T1000 (cell line): ENCODE data around the gene OBSCN.

Experiments
- DNase-seq: peaks from one replicate; lab custom pipeline; 2025; ENCODE audit warnings: mixed read lengths; lab: John Stamatoyannopoulos, UW

The OBSCN gene

DNA sequence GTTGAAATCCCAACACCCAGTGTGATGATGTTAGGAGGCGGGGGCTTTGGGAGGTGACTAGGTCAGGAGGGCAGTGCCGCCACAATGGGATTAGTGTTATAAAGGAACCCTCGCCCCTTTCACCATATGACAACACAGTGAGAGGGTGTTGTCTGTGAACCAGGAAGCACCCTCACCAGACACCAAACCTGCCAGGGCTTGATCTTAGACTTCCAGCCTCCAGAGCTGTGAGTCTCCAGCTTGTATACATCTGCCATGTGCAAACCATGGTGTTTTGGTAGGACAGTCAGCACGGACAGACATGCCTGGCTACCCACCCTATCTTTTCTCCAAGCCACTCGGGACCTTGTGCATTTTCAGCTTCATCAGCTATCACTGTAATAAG, 194.8 kb downstream of the OBSCN start:
- DNase-seq = no peak

GRCh38 chr1:228403231-228403631, 195.4 kb downstream of the OBSCN start:
- DNase-seq = no peak

GRCh38 chr1:228404107-228404720, 196.4 kb downstream of the OBSCN start:
- no peak for DNase-seq

- DNase-seq = no peak
These were observed 197.5 kb downstream of the OBSCN start for GRCh38 chr1:228405200-228405978.

GRCh38 chr1:228405979-228406228, 198.1 kb downstream of the OBSCN start:
- no peak for DNase-seq

DNA sequence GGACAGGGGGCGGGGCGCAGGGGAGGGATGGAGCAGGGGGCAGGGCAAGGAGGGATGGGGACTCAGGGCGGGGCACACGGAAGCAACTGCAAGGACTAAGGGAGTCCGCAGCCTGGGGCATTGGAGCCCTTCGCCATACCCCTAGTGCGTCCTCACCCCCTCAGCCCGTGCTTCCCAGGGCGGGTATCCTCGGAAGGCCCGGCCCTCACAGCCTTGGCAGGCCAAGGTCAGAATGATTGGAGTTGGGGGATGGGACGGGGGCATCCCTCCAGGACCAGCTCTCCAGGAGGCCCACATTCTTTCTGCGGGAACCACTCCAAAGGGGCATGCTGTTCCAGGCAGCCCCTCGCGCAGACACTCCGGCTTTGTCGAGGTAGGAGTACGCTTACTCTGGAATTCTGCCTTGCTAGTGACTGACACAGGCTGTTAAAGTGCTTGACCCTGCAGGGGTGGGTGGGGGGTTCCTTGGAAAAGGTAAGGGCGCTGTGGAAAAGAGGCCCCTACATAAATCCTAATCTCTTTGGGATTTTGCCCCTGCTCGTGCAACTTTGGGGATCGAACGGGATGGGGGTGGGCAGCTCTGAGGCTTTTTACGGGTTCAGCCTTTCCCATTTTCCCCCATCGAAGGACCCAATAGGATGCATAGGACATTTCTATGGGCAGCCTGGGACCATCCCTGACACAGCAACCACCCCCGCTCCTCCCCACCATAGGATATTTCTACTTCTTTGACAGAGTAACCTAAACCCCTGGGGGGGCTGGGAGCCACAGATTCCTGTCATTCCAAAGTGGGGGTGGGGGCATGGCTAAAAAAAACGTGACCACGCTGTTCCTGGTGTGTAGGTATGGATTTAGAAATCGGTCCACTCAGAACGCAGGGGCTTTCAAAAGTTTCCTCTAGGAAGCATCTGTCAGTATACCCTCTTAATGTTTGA, 199.5 kb downstream of the OBSCN start:
- no peak for DNase-seq

DNA sequence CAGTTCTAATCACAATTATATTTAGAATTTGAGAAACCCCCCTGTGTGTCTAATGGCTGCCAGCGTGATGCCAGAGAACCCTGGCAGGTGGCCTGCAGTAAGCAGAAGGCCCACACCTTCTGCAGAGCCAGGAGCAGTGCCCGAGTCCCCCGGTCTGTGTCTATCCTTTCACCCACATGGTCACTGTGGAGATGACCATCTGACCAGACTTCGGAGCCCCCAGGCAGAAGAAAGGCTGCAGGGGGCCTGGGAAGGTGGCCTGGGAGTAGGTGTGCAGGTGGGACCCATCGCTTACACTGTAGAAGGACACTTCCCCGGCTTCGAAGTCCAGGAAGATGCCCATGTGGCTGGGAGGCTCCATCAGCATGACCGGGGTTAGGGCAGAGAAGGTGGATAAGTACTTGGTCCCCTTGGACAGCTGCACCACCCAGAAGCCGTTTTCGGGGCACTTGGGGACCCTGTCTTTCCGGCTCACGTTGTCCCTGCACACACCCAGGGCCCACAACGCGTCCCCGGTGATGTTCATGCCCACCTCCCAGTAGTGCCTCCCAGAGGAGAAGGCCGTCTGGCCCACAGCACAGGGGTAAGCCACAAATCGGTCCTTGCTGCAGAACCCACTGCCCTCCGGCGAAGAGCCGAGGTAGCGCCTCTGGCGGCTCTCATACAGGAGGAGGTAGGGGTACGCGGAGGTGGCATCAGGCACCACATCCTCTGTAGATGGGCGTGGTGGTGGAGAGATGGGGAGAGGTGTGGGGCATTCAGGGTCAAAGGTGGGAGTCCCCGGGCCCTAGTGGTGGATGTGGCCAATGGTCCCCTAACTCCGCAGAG, 200.4 kb downstream of the OBSCN start:
- DNase-seq = no peak

- no peak for DNase-seq
These were observed 201.3 kb downstream of the OBSCN start for GRCh38 chr1:228408869-228409805.

GRCh38 chr1:228410015-228410414, 202.2 kb downstream of the OBSCN start:
- no peak for DNase-seq

DNA sequence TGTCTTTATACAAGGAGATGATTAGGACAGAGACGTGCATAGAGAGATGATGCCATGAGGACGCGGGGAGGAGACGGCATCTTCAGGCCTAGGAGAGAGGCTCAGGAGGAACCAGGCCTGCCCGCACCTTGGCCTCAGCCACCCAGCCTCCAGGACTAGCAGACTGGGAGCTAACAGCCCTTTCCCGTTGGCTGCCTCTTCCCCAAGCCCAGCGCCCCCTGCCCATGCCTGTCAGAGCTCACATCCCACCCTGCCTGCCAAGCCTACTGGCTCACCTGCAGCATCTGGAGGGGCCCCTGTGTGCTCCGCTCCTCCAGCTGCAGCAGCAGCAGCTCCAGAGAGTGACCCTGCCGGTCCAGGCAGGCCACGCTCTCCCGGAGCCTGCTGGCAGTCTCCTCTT, 202.8 kb downstream of the OBSCN start:
- no peak for DNase-seq

DNA sequence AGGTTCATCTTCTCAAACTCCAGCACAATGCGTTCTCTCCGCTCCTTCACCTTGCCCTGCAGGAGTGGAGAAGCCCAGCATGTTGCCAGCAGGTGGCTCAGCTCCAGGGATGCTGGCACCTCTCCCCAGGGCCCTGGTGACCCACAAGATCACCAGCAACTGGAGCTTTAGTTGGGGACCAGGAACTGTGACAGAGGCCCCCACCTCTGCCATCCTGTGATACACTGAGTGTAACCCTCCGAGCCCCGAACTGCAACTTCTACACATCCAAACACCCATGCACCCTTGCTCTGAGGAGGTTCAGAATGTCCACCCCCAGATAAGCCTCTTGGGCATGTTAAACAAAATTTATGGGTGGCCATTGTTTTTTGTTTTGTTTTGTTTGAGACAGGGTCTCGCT, 203.3 kb downstream of the OBSCN start:
- DNase-seq = no peak

DNA sequence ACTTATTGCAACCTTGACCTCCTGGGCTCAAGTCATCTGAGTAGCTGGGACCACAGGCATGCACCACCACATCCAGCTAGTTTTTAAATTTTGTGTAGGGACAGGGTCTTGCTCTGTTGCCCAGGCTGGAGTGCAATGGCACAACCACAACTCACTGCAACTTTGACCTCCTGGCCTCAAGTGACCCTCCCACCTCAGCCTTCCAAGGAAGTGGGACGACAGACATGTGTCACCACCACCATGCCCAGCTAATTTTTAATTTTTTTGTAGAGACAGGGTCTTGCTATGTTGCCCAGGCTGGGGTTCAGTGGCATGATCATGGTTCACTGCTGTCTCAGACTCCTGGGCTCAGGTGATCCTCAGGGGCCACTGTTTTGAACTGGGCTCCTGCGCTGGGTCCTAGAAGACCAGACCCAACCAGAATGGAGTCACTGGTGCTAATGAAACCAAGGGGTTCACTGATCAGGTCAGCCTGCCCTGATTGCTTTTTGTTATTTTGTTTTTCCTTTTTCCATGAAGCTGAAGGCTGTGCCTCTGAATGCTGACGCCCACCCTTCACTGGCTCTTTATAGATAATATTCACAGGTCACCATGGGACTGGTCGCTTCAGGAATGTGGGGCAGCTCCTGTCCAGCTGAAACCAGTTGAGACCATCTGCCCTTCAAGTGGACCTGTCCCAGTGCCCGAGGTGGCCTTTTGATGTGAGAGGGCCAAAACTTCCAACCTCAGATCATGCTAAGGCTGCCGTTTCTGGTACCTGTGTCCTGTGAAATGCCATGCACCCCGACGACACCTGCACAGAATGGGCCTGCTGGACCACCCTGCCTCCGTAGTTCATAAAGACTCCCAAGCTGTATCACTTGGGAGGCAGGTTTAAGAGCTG, 203.9 kb downstream of the OBSCN start:
- no peak for DNase-seq

DNA sequence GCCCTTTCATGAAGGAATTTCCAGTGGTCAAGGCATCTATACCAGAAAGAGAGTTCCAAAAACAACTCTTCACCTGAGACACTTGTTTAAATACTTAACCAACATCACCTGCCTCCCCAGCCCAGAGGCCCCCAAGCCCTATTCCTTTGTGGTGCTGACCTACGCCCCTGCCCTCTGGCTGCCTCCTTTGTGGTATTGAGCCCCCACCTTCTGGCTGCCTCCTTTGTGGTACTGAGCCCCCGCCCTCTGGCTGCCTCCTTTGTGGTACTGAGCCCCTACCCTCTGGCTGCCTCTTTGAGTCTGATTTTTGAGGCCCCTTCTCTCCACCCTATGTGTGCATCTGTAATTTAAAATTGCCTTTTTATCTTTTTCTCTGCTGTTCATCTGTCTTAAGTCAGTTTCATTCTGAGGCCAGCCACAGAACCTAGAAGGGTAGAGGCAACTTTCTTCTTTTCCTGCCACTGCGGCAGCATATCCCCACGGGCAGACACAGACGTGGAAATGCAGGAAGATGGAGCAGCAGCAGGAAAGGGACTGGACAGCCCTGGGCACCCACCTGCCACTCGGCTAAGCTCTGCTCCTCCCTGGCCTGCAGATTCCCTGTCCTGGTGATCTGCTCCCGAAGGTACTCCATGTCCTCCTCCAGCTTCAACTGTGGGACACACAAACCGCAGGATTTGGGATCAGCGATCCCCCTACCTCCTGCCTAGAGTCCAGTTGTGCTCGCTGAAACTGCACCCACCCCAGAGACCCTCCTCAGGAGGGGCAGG, 205.6 kb downstream of the OBSCN start:
- DNase-seq = no peak

DNA sequence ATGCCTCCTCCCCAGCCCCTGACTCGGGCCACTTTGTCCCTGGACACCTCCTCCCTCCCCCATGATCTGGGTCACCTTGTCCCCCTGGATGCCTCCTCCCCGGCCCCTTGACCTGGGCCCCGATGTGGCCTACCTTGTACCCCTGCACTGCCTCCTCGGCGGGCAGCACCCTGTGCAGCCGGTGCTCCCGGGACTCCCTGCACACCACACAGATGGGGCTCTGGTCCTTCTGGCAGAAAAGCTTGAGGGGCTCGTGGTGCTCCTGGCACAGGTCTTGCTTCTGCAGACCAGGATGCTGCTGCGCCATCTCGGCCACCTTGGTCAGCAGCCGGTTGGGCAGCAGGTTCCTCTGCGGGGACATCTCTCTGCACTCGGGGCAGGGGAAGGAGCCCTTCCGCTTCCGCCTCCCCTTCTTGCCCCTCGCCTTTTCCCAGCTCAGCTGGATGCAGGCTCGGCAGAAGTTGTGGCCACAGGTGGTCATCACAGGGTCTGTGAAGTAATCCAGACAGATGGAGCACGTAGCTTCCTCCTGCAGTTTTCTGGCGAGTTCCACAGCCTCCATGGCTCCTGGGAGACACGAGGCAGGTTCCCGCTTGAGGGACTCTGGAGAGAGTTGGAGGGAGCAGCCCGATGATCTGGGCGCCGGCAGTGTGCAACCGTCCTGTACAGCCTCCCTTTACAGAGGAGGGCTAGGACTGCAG, 206.8 kb downstream of the OBSCN start:
- DNase-seq = no peak

DNA sequence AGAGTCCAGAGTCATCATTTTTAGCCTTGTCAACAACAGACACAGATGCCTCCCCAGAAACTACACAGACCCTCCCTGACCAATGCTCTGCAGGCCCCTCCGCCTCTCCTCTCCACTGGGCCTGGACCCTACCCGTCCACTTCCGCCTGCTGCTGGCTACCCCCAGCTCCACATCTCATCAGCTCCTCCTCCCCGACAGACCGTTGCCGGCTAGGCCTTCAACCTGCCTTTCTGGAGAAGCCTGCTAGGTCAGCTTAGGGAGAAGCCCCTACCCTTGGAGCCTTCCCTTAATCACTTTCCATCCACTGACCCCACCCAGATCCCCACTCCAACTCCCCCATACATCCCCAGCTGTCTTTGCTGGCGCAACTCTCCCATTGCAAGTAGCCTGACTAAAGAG, 207.4 kb downstream of the OBSCN start:
- no peak for DNase-seq

GRCh38 chr1:228415853-228416216, 208.0 kb downstream of the OBSCN start:
- no peak for DNase-seq

- DNase-seq = no peak
These were observed 208.5 kb downstream of the OBSCN start, which contains the start of gene TRIM17 for GRCh38 chr1:228416217-228416933. Gene TRIM17, minus strand, starts transcription at chr1:228416861. Its CDS starts 1,789 bp downstream, at chr1:228415072.

DNA sequence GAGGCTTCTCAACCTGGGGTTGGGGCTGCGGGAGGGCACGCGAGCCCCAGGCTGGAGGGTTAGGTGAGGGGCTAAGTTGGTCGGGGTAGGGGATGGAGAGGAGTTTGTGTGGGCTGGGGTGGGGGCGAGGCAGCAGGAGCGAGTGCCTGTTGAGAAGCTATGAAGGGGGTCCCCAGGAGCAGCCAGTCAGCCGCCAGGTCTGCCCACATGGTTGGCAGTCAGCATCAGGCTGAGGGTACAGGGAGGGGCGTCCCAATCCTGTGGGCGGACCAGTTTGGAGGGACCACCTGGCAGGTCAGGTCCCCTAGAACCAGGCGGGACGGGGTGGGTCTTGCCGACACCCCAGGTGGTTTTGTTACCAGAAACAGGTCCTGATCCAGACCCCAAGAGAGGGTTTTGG, 209.2 kb downstream of the OBSCN start:
- no peak for DNase-seq
